Middle frontal gyrus (tissue), 1 donor: Measurements from ENCODE around the gene SIAH2.

Experiments used
- DNase-seq: peaks from one replicate; pipeline ENCODE4 v3.0.0-alpha.2; 2015; ENCODE audit warnings: low spot score; ENCODE audit errors: extremely low spot score

SIAH2 gene

GRCh38 chr3:150749255-150749654 lies 13.7 kb downstream of the SIAH2 start:
- DNase-seq: no peak

GRCh38 chr3:150748684-150749047 lies 14.3 kb downstream of the SIAH2 start:
- DNase-seq: no peak

- DNase-seq: no peak
Measured at GRCh38 chr3:150747886-150748683, 14.9 kb downstream of the SIAH2 start.

- DNase-seq: no peak
Measured at GRCh38 chr3:150746791-150747590, 16.0 kb downstream of the SIAH2 start.

GRCh38 chr3:150745832-150746231 lies 17.1 kb downstream of the SIAH2 start:
- DNase-seq: no peak

- DNase-seq: no peak
Measured at GRCh38 chr3:150744919-150745211, 18.1 kb downstream of the SIAH2 start.

GRCh38 chr3:150744041-150744918 lies 18.7 kb downstream of the SIAH2 start:
- DNase-seq: no peak

GRCh38 chr3:150743508-150743907 lies 19.5 kb downstream of the SIAH2 start:
- DNase-seq: no peak

GRCh38 chr3:150742679-150743078 lies 20.3 kb downstream of the SIAH2 start:
- no peak for DNase-seq

- DNase-seq: no peak
Measured at GRCh38 chr3:150742141-150742523, 20.8 kb downstream of the SIAH2 start.

GRCh38 chr3:150741497-150742140 lies 21.4 kb downstream of the SIAH2 start:
- no peak for DNase-seq

GRCh38 chr3:150740733-150741496 lies 22.1 kb downstream of the SIAH2 start:
- DNase-seq: no peak

- DNase-seq: no peak
Measured at GRCh38 chr3:150739877-150740645, 22.9 kb downstream of the SIAH2 start.

GRCh38 chr3:150739200-150739863 lies 23.6 kb downstream of the SIAH2 start:
- DNase-seq: no peak

- DNase-seq: no peak
Measured at GRCh38 chr3:150738688-150739087, 24.3 kb downstream of the SIAH2 start.

GRCh38 chr3:150737874-150738679 lies 24.9 kb downstream of the SIAH2 start:
- DNase-seq: no peak

- DNase-seq: no peak
Measured at GRCh38 chr3:150736903-150737832, 25.8 kb downstream of the SIAH2 start.
